HepG2 (cell line): ENCODE measurements around the gene LZTS2. TPM values are rescaled to one million over a fixed set of nuclear protein-coding genes. Genes with fewer than 3 reads are reported as not detected.

ENCODE experiments used
- BCL6 ChIP-seq: IDR thresholded peaks from 2 replicates; pipeline ENCODE4 v1.6.1; 2016; ENCODE audit warnings: missing genetic modification reagents, missing compliant biosample characterization
- JUND ChIP-seq: sonication (generic); formaldehyde crosslinking; IDR thresholded peaks from 2 replicates; pipeline ENCODE4 v1.8.0; 2022; ENCODE audit warnings: mild to moderate bottlenecking, missing genetic modification reagents
- MEF2D ChIP-seq: sonication (generic); formaldehyde crosslinking; IDR thresholded peaks from 2 replicates; pipeline ENCODE4 v1.5.1; 2020; ENCODE audit warnings: mild to moderate bottlenecking, missing genetic modification reagents
- MTA1 ChIP-seq: sonication (generic); formaldehyde crosslinking; IDR thresholded peaks from 2 replicates; pipeline ENCODE4 v1.4.0; 2020; ENCODE audit warnings: missing genetic modification reagents, mild to moderate bottlenecking, borderline replicate concordance
- PAX8 ChIP-seq: sonication (generic); formaldehyde crosslinking; IDR thresholded peaks from 2 replicates; pipeline ENCODE4 v1.8.0; 2022; ENCODE audit warnings: mild to moderate bottlenecking, missing genetic modification reagents, borderline replicate concordance
- RORA ChIP-seq: sonication (generic); formaldehyde crosslinking; IDR thresholded peaks from 2 replicates; pipeline ENCODE4 v1.5.0; 2020; ENCODE audit warnings: mild to moderate bottlenecking, missing genetic modification reagents, moderate library complexity
- SUZ12 ChIP-seq: fragments of 150-350 bp; IDR thresholded peaks from 2 replicates; pipeline ENCODE4 v1.6.1; 2014; ENCODE audit warnings: low read depth, low read length
- WIZ ChIP-seq: sonication (generic); formaldehyde crosslinking; IDR thresholded peaks from 2 replicates; pipeline ENCODE4 v1.5.1; 2020; ENCODE audit warnings: mild to moderate bottlenecking, missing genetic modification reagents
- ZNF230 ChIP-seq: sonication (generic); formaldehyde crosslinking; IDR thresholded peaks from 2 replicates; pipeline ENCODE4 v1.4.0; 2020; ENCODE audit warnings: mild to moderate bottlenecking, missing genetic modification reagents
- ZNF552 ChIP-seq: sonication (generic); formaldehyde crosslinking; IDR thresholded peaks from 2 replicates; pipeline ENCODE4 v1.9.0; 2022; ENCODE audit warnings: missing genetic modification reagents, mild to moderate bottlenecking, borderline replicate concordance
- ZNF598 ChIP-seq: sonication (generic); formaldehyde crosslinking; IDR thresholded peaks from 2 replicates; pipeline ENCODE4 v1.5.1; 2020; ENCODE audit warnings: mild to moderate bottlenecking, missing genetic modification reagents, borderline replicate concordance
- ZNF777 ChIP-seq: sonication (generic); formaldehyde crosslinking; IDR thresholded peaks from 2 replicates; pipeline ENCODE4 v1.4.0; 2020; ENCODE audit warnings: missing genetic modification reagents
- polyA plus RNA-seq, 8 experiments: library from polyadenylated mRNA; depleted of rRNA in 3 of 8; stranded (reverse) in 7 of 8; unstranded in 1 of 8; fragments of >200 nt; fragmentation: Illumina TruSeq in 4 of 8; extraction: Trizol in 4 of 8; gene quantifications; 2 replicates each; pipeline versions ENCODE4 v1.2.1 to v1.2.3, GENCODE V29; 2011 to 2016; ENCODE audit warnings: low read depth in 4 of 8, missing spikeins in 1 of 8, mixed read lengths in 1 of 8; ENCODE audit not compliant: insufficient read depth in 1 of 8
- total RNA-seq, 5 experiments: library from RNA; depleted of rRNA; stranded (reverse); fragments of >200 nt; fragmentation: Illumina TruSeq; extraction: Trizol; gene quantifications; 2 replicates each; pipeline ENCODE4 v1.2.3, GENCODE V29; 2016; ENCODE audit warnings: low read depth in 1 of 5
- TF ChIP-seq, protein P1 (sequence below): sonication (generic); formaldehyde crosslinking; IDR thresholded peaks from 2 replicates; pipeline ENCODE4 v1.4.0; 2020; ENCODE audit warnings: mild to moderate bottlenecking, missing genetic modification reagents
- TF ChIP-seq, protein P2 (sequence below): sonication (generic); formaldehyde crosslinking; IDR thresholded peaks from 2 replicates; pipeline ENCODE4 v1.5.0; 2020; ENCODE audit warnings: mild to moderate bottlenecking, missing genetic modification reagents, borderline replicate concordance
- TF ChIP-seq, protein P3 (sequence below): sonication (generic); formaldehyde crosslinking; conservative IDR thresholded peaks from 2 replicates; pipeline ENCODE4 v1.4.0; 2020; ENCODE audit warnings: mild to moderate bottlenecking, missing genetic modification reagents, moderate library complexity

The LZTS2 gene
- total and polyA plus RNA-seq, 2 of the 13 experiments (the other 11 are each of a cell fraction or from before 2014, with no cell fraction given): 43.6 to 65.6 TPM

DNA sequence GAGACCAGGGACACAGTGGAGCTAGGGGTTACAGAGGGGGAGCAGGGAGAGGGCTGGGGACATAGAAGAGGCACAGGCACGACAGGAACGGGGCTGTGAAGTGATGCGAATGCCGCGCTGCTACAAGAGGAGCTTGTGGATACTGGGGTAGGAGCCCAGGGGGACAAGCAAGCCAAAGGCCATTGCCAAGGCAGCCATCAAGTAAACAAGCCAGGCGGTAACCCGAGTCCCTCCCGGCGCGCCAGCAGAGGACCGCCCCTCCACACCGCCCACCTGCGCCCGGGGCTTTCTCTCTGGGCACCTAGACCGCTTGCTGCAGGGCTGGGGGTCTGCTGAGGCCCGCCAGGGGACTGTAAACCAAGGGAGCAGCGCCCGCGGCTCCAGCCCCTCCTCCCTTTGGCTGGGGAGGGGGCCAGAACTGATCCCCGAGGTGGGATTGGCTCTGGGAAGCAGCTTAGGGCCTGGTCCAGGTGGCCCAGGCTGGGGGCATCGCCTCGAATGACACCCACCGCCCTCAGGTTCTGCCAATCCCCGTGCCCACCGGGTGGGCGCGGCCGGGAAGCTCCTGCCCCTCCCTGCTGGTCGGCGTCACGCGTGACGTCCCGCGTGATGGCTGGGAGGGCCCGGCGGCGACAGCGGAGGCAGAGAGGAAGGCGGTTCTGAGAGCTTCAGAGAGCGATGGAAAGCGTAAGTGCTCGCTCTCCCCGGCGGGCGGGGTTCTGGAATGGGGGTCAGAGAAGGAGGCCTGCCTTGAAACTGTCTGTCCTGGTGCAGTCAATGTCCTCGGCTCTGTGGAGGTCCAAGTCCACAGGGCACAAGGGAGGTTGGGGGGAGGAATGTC, 32.4 kb downstream of the LZTS2 start (continued):
- TF ChIP-seq, protein P1, sequence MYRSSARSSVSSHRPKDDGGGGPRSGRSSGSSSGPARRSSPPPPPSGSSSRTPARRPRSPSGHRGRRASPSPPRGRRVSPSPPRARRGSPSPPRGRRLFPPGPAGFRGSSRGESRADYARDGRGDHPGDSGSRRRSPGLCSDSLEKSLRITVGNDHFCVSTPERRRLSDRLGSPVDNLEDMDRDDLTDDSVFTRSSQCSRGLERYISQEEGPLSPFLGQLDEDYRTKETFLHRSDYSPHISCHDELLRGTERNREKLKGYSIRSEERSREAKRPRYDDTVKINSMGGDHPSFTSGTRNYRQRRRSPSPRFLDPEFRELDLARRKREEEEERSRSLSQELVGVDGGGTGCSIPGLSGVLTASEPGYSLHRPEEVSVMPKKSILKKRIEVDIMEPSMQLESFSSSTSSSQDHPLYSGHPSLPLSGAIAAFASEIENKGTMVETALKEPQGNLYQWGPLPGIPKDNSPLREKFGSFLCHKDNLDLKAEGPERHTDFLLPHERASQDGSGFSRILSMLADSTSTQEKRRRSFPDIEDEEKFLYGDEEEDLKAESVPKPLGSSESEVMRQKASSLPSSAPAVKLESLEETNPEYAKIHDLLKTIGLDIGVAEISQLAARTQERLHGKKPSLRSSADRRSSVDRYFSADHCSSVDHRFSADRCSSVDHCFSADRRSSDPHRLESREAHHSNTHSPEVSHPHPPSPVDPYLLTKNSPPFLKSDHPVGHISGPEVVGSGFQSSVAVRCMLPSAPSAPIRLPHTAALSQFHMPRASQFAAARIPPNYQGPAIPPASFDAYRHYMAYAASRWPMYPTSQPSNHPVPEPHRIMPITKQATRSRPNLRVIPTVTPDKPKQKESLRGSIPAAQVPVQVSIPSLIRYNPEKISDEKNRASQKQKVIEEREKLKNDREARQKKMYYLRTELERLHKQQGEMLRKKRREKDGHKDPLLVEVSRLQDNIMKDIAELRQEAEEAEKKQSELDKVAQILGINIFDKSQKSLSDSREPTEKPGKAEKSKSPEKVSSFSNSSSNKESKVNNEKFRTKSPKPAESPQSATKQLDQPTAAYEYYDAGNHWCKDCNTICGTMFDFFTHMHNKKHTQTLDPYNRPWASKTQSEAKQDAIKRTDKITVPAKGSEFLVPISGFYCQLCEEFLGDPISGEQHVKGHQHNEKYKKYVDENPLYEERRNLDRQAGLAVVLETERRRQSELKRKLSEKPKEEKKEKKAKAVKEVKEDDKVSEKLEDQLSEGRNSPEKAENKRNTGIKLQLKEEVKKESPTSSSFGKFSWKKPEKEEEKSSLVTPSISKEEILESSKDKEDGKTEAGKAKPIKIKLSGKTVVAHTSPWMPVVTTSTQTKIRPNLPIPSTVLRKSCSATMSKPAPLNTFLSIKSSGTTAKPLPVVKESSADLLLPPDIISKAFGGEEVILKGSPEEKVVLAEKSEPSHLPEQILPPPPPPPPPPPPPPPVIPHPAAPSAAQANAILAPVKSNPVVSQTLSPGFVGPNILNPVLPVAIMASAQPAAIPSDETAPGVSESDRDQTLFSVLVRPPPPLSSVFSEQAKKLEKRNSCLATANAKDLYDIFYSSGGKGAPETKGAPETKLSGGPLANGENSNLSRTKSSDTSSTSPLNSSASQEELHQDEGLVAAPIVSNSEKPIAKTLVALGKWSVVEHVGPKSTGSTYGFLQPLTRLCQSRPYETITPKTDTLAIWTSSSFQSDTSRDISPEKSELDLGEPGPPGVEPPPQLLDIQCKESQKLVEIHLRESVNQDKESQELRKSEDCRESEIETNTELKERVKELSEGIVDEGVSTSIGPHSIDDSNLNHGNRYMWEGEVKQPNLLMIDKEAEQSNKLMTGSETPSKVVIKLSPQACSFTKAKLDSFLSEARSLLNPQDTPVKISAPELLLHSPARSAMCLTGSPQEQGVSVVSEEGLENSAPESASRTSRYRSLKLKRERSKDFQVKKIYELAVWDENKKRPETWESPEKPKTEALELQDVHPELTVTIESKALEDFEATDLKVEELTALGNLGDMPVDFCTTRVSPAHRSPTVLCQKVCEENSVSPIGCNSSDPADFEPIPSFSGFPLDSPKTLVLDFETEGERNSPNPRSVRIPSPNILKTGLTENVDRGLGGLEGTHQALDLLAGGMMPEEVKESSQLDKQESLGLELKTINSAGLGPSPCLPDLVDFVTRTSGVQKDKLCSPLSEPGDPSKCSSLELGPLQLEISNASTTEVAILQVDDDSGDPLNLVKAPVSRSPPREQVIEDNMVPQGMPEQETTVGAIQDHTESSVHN (CRISPR knock-in tag): no peak
- peak; percentile 44; the same call in 1 of the 2 replicates for TF ChIP-seq ZNF598 (CRISPR knock-in tag)
- TF ChIP-seq MEF2D: peak; percentile 34; the same call in 1 of the 2 replicates
- peak; percentile 8; the same call in 1 of the 2 replicates for TF ChIP-seq PAX8 (CRISPR knock-in tag)
- TF ChIP-seq ZNF552: 0 out of 2 replicates have a peak, but pooled peaks have one; percentile 35
- TF ChIP-seq, protein P2, sequence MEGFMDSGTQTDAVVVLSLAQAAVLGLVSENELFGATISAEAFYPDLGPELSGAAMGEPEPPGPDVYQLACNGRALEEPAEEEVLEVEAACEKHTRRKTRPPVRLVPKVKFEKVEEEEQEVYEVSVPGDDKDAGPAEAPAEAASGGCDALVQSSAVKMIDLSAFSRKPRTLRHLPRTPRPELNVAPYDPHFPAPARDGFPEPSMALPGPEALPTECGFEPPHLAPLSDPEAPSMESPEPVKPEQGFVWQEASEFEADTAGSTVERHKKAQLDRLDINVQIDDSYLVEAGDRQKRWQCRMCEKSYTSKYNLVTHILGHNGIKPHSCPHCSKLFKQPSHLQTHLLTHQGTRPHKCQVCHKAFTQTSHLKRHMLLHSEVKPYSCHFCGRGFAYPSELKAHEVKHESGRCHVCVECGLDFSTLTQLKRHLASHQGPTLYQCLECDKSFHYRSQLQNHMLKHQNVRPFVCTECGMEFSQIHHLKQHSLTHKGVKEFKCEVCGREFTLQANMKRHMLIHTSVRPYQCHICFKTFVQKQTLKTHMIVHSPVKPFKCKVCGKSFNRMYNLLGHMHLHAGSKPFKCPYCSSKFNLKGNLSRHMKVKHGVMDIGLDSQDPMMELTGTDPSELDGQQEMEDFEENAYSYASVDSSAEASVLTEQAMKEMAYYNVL (CRISPR knock-in tag): no peak
- TF ChIP-seq BCL6 (CRISPR knock-in tag): peak; percentile 61
- TF ChIP-seq MTA1 (CRISPR knock-in tag): peak; percentile 74
- TF ChIP-seq, protein P3, sequence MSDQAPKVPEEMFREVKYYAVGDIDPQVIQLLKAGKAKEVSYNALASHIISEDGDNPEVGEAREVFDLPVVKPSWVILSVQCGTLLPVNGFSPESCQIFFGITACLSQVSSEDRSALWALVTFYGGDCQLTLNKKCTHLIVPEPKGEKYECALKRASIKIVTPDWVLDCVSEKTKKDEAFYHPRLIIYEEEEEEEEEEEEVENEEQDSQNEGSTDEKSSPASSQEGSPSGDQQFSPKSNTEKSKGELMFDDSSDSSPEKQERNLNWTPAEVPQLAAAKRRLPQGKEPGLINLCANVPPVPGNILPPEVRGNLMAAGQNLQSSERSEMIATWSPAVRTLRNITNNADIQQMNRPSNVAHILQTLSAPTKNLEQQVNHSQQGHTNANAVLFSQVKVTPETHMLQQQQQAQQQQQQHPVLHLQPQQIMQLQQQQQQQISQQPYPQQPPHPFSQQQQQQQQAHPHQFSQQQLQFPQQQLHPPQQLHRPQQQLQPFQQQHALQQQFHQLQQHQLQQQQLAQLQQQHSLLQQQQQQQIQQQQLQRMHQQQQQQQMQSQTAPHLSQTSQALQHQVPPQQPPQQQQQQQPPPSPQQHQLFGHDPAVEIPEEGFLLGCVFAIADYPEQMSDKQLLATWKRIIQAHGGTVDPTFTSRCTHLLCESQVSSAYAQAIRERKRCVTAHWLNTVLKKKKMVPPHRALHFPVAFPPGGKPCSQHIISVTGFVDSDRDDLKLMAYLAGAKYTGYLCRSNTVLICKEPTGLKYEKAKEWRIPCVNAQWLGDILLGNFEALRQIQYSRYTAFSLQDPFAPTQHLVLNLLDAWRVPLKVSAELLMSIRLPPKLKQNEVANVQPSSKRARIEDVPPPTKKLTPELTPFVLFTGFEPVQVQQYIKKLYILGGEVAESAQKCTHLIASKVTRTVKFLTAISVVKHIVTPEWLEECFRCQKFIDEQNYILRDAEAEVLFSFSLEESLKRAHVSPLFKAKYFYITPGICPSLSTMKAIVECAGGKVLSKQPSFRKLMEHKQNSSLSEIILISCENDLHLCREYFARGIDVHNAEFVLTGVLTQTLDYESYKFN: no peak
- peak; percentile 21; the same call in 1 of the 2 replicates for TF ChIP-seq ZNF777 (CRISPR knock-in tag)
- TF ChIP-seq WIZ (CRISPR knock-in tag): no peak
- TF ChIP-seq RORA (CRISPR knock-in tag): no peak
- TF ChIP-seq SUZ12: no peak
- TF ChIP-seq ZNF230 (CRISPR knock-in tag): 0 out of 2 replicates have a peak, but pooled peaks have one; percentile 36
- peak; percentile 51; the same call in 1 of the 2 replicates for TF ChIP-seq JUND
